Activated CD8-positive, alpha-beta T cell treated with anti-CD3 and anti-CD28 coated beads, Interleukin-2, amount 10 ng/mL, durations not matched to agents 7 days and 5 days (primary cell): ENCODE measurements around the gene KCNK7. TPM values are rescaled to one million over a fixed set of nuclear protein-coding genes. Genes with fewer than 3 reads are reported as not detected.
A peak's percentile ranks its signal among the peaks of the same experiment; 100 is the strongest.

Experiments used
- ATAC-seq: fragments of 150-1000 bp; cut with Tn5 transposase; one replicate; pipeline ENCODE4 v1.10.0; 2021; ENCODE audit warnings: moderate library complexity
- CTCF ChIA-PET: fragments of 350-600 bp; sonication (Branson Sonifier 250); formaldehyde crosslinking; loops from one replicate; lab custom pipeline; 2021; ENCODE audit warnings: antibody characterized with exemption; lab: Charles Lee
- POLR2A ChIA-PET: fragments of 350-600 bp; sonication (Branson Sonifier 250); formaldehyde crosslinking; loops from one replicate; lab custom pipeline; 2021; ENCODE audit warnings: antibody characterized with exemption; lab: Charles Lee
- DNase-seq: peaks from one replicate; pipeline ENCODE4 v3.0.0-alpha.2; 2020
- H3K27ac Mint-ChIP-seq: one replicate; pipeline ENCODE4 v1.8.0; 2021; ENCODE audit warnings: mild to moderate bottlenecking, mixed read lengths
- H3K27me3 Mint-ChIP-seq: one replicate; pipeline ENCODE4 v1.8.0; 2021; ENCODE audit warnings: low read depth, mixed read lengths
- H3K36me3 Mint-ChIP-seq: one replicate; pipeline ENCODE4 v1.8.0; 2021; ENCODE audit warnings: low read depth, mixed read lengths
- H3K4me1 Mint-ChIP-seq: one replicate; pipeline ENCODE4 v1.8.0; 2021; ENCODE audit warnings: low read depth, mixed read lengths
- H3K4me3 Mint-ChIP-seq: one replicate; pipeline ENCODE4 v1.8.0; 2021; ENCODE audit warnings: mild to moderate bottlenecking, mixed read lengths
- H3K9me3 Mint-ChIP-seq: one replicate; pipeline ENCODE4 v1.8.0; 2022; ENCODE audit warnings: mixed read lengths; ENCODE audit not compliant: insufficient read depth
- total RNA-seq, 2 experiments: library from RNA; stranded (reverse); gene quantifications; one replicate each; pipeline ENCODE4 v1.2.3, GENCODE V29; 2021

The KCNK7 gene
- total RNA-seq, 2 experiments from 2014 or later, result 0.95 to 0.99 TPM

- ATAC-seq, result no peak
- no peak for DNase-seq
- Mint-ChIP-seq H3K4me3 (peak overlapping the region; percentile 15), H3K27ac (peak overlapping the region; percentile 43), H3K4me1 (peaks cover 21% of the 10 kb centered on the region), H3K27me3 (no peaks in the 10 kb centered on the region), H3K9me3 (no peaks in the 10 kb centered on the region), H3K36me3 (peaks cover 34% of the 10 kb centered on the region)
- ChIA-PET POLR2A (interaction anchor here (0.6 to 1.9 kb wide), 3 partner anchors 20 to 356 kb away, joined by 3 to 12 read pairs (median 5); partner anchors contain the start of gene SIPA1), CTCF (interaction anchor here (0.8 to 2.0 kb wide), 2 partner anchors 35 to 78 kb away, joined by 3 to 5 read pairs; no protein-coding TSS in a partner anchor)
Observed at GRCh38 chr11:65617990-65618751, 22.6 kb upstream of the KCNK7 start.

GRCh38 chr11:65617136-65617850 is 21.7 kb upstream of the KCNK7 start:
- H3K9me3 Mint-ChIP-seq, result no peaks in the 10 kb centered on the region
- H3K27ac Mint-ChIP-seq, result peak overlapping the region; percentile 95
- ATAC-seq, result no peak
- H3K27me3 Mint-ChIP-seq, result no peaks in the 10 kb centered on the region
- DNase-seq, result no peak
- peaks cover 30% of the 10 kb centered on the region for H3K4me1 Mint-ChIP-seq
- ChIA-PET CTCF (interaction anchor here (0.7 to 2.0 kb wide), 8 partner anchors 9 to 242 kb away, joined by 3 to 10 read pairs (median 5); no protein-coding TSS in a partner anchor), POLR2A (interaction anchor here (0.6 to 1.9 kb wide), 8 partner anchors 10 to 355 kb away, joined by 3 to 12 read pairs (median 3); partner anchors contain the start of gene SIPA1)
- H3K4me3 Mint-ChIP-seq, result peak overlapping the region; percentile 98
- peaks cover 35% of the 10 kb centered on the region for H3K36me3 Mint-ChIP-seq

- peak; percentile 66 for DNase-seq
- peak overlapping the region; percentile 95 for H3K27ac Mint-ChIP-seq
Observed at GRCh38 chr11:65616575-65617001, 21.0 kb upstream of the KCNK7 start.

GRCh38 chr11:65615950-65616574 is 20.5 kb upstream of the KCNK7 start:
- Mint-ChIP-seq H3K27ac (peak overlapping the region; percentile 97), H3K27me3 (no peaks in the 10 kb centered on the region), H3K4me3 (peak overlapping the region; percentile 98), H3K36me3 (peaks cover 31% of the 10 kb centered on the region), H3K4me1 (peaks cover 38% of the 10 kb centered on the region), H3K9me3 (no peaks in the 10 kb centered on the region)
- ChIA-PET CTCF (interaction anchor here (1.0 to 2.6 kb wide), 18 partner anchors 8 to 286 kb away, joined by 3 to 14 read pairs (median 6); partner anchors contain the start of genes AP5B1, EHBP1L1, FAM89B and SIPA1), POLR2A (interaction anchor here (0.5 to 2.5 kb wide), 15 partner anchors 16 to 275 kb away, joined by 3 to 24 read pairs (median 4); partner anchors contain the start of genes CCDC85B, MALAT1 and SIPA1)
- peak; percentile 0 for ATAC-seq
- no peak for DNase-seq

More at GRCh38 chr11:65616575-65617001, 21.0 kb upstream of the KCNK7 start:
- POLR2A ChIA-PET, result interaction anchor here (0.5 to 1.9 kb wide), 9 partner anchors 10 to 237 kb away, joined by 3 to 12 read pairs (median 3); partner anchors contain the start of gene SIPA1
- peak overlapping the region; percentile 98 for H3K4me3 Mint-ChIP-seq
- peaks cover 34% of the 10 kb centered on the region for H3K4me1 Mint-ChIP-seq
- no peaks in the 10 kb centered on the region for H3K9me3 Mint-ChIP-seq
- no peaks in the 10 kb centered on the region for H3K27me3 Mint-ChIP-seq
- no peak for ATAC-seq
- H3K36me3 Mint-ChIP-seq, result peaks cover 32% of the 10 kb centered on the region
- CTCF ChIA-PET, result interaction anchor here (0.7 to 2.0 kb wide), 8 partner anchors 9 to 243 kb away, joined by 3 to 10 read pairs (median 5); no protein-coding TSS in a partner anchor

GRCh38 chr11:65615229-65615949 is 19.8 kb upstream of the KCNK7 start, which contains the start of gene PCNX3:
Gene PCNX3 (plus strand): TSS chr11:65615776. CDS start chr11:65616312, 536 bp downstream.
- H3K4me3 Mint-ChIP-seq, result peak within 1 kb of the TSS; percentile 98
- no peaks in the 10 kb centered on the region for H3K27me3 Mint-ChIP-seq
- H3K36me3 Mint-ChIP-seq, result peaks cover 34% of the 10 kb centered on the region
- peak; percentile 100 for DNase-seq
- no peaks in the 10 kb centered on the region for H3K9me3 Mint-ChIP-seq
- peaks cover 44% of the 10 kb centered on the region for H3K4me1 Mint-ChIP-seq
- POLR2A ChIA-PET, result interaction anchor here (0.5 to 2.5 kb wide), 29 partner anchors 15 to 353 kb away, joined by 3 to 24 read pairs (median 4); partner anchors contain the start of genes CCDC85B, FAM89B, KAT5 and KCNK7
- peak within 1 kb of the TSS; percentile 97 for H3K27ac Mint-ChIP-seq
- ATAC-seq, result peak; percentile 91
- CTCF ChIA-PET, result interaction anchor here (0.6 to 2.6 kb wide), 24 partner anchors 9 to 407 kb away, joined by 3 to 14 read pairs (median 4); partner anchors contain the start of genes AP5B1, EHBP1L1, FAM89B and MUS81

GRCh38 chr11:65613091-65613928 is 17.7 kb upstream of the KCNK7 start:
- no peaks in the 10 kb centered on the region for H3K27me3 Mint-ChIP-seq
- ChIA-PET CTCF (interaction anchor here (0.8 to 3.9 kb wide), 9 partner anchors 10 to 71 kb away, joined by 3 to 16 read pairs (median 7); partner anchors contain the start of genes EHBP1L1, FAM89B, KCNK7 and SIPA1), POLR2A (interaction anchor here (0.6 to 2.5 kb wide), 12 partner anchors 24 to 191 kb away, joined by 3 to 24 read pairs (median 5); partner anchors contain the start of genes FAM89B, MALAT1, NEAT1 and SIPA1)
- ATAC-seq, result no peak
- H3K27ac Mint-ChIP-seq, result peak overlapping the region; percentile 97
- H3K36me3 Mint-ChIP-seq, result peaks cover 37% of the 10 kb centered on the region
- H3K4me1 Mint-ChIP-seq, result peaks cover 60% of the 10 kb centered on the region
- H3K4me3 Mint-ChIP-seq, result peak overlapping the region; percentile 86
- H3K9me3 Mint-ChIP-seq, result no peaks in the 10 kb centered on the region
- DNase-seq, result no peak

- CTCF ChIA-PET, result interaction anchor here (0.8 to 3.9 kb wide), 6 partner anchors 10 to 41 kb away, joined by 3 to 16 read pairs (median 3); partner anchors contain the start of genes EHBP1L1, FAM89B and KCNK7
- Mint-ChIP-seq H3K36me3 (peaks cover 42% of the 10 kb centered on the region), H3K4me1 (peaks cover 60% of the 10 kb centered on the region), H3K4me3 (peak overlapping the region; percentile 86), H3K27me3 (no peaks in the 10 kb centered on the region), H3K27ac (peak overlapping the region; percentile 97), H3K9me3 (no peaks in the 10 kb centered on the region)
- DNase-seq (no peak), ATAC-seq (no peak)
- POLR2A ChIA-PET, result interaction anchor here (0.9 to 2.0 kb wide), 7 partner anchors 23 to 188 kb away, joined by 3 to 8 read pairs (median 5); partner anchors contain the start of genes MALAT1 and SIPA1
Observed at GRCh38 chr11:65612691-65613090, 17.1 kb upstream of the KCNK7 start.

- Mint-ChIP-seq H3K36me3 (peaks cover 45% of the 10 kb centered on the region), H3K4me1 (peaks cover 54% of the 10 kb centered on the region), H3K27me3 (no peaks in the 10 kb centered on the region), H3K4me3 (peak overlapping the region; percentile 86), H3K27ac (peak overlapping the region; percentile 90), H3K9me3 (no peaks in the 10 kb centered on the region)
- ChIA-PET CTCF (interaction anchor here (0.9 to 3.9 kb wide), 5 partner anchors 18 to 40 kb away, joined by 3 to 16 read pairs (median 3); partner anchors contain the start of genes EHBP1L1, FAM89B and KCNK7), POLR2A (interaction anchor here (1.1 to 2.0 kb wide), 4 partner anchors 23 to 113 kb away, joined by 4 to 8 read pairs (median 6); partner anchors contain the start of genes MALAT1 and SIPA1)
- no peak for ATAC-seq
- no peak for DNase-seq
Observed at GRCh38 chr11:65611758-65612603, 16.4 kb upstream of the KCNK7 start.
